H1 (cell line): ENCODE measurements around the gene CIB4. TPM values are rescaled to one million over a fixed set of nuclear protein-coding genes. Genes with fewer than 3 reads are reported as not detected.

Source experiments
- CTCF ChIA-PET: fragments of 300-600 bp; sonication (Branson Sonifier 250); formaldehyde crosslinking; loops from one replicate; lab custom pipeline; 2021; ENCODE audit not compliant: partially characterized antibody; lab: Charles Lee
- POLR2A ChIA-PET: fragments of 300-600 bp; sonication (Branson Sonifier 250); formaldehyde crosslinking; loops from one replicate; lab custom pipeline; 2021; ENCODE audit warnings: inconsistent platforms; ENCODE audit not compliant: partially characterized antibody; lab: Charles Lee
- DNase-seq, 2 experiments: peaks; one replicate each; pipeline versions ENCODE4 v3.0.0 to v3.0.0-alpha.2; 2010 to 2022; ENCODE audit warnings: low spot score in 2 of 2, low read depth in 1 of 2, mixed read lengths in 1 of 2
- FAIRE-seq: peaks from 2 replicates; lab custom pipeline; 2011; peaks lifted over from hg19 to GRCh38; lab: Jason Lieb, UNC
- H2AFZ ChIP-seq: 2 replicates; pipeline ENCODE4 v1.8.1; 2012; ENCODE audit warnings: low read length, inconsistent platforms
- H2AK5ac ChIP-seq: 2 replicates; pipeline ENCODE4 v1.6.1; 2013; ENCODE audit warnings: low read depth, low read length
- H2BK120ac ChIP-seq: replicated peaks from 2 replicates; pipeline ENCODE3; 2013; ENCODE audit warnings: low read depth, low read length, inconsistent platforms
- H2BK12ac ChIP-seq: 2 replicates; pipeline ENCODE4 v1.6.1; 2013; ENCODE audit warnings: low read depth, low read length
- H2BK15ac ChIP-seq: 2 replicates; pipeline ENCODE4 v1.6.1; 2013; ENCODE audit warnings: low read length
- H2BK20ac ChIP-seq: 2 replicates; pipeline ENCODE4 v1.6.1; 2013; ENCODE audit warnings: low read length
- H2BK5ac ChIP-seq: 2 replicates; pipeline ENCODE4 v1.6.1; 2013; ENCODE audit warnings: low read depth, low read length
- H3K14ac ChIP-seq: 2 replicates; pipeline ENCODE4 v1.6.1; 2013; ENCODE audit warnings: inconsistent platforms; ENCODE audit not compliant: insufficient read length
- H3K18ac ChIP-seq: 2 replicates; pipeline ENCODE4 v1.6.1; 2013; ENCODE audit warnings: low read length; ENCODE audit errors: extremely low read depth
- H3K23ac ChIP-seq: 2 replicates; pipeline ENCODE4 v1.6.1; 2013; ENCODE audit warnings: inconsistent platforms; ENCODE audit not compliant: insufficient read length
- H3K23me2 ChIP-seq: 2 replicates; pipeline ENCODE4 v1.6.1; 2013; ENCODE audit warnings: low read depth, low read length
- H3K27ac ChIP-seq: 2 replicates; pipeline ENCODE4 v1.6.1; 2011; ENCODE audit warnings: low read depth, low read length, inconsistent platforms
- H3K27me3 ChIP-seq, 4 experiments: replicated peaks in 1 of 4; 1 replicate in 1 of 4; 2 replicates in 3 of 4; pipeline versions ENCODE4 v1.6.1 to v1.8.1; 2011 to 2013; ENCODE audit warnings: low read length in 3 of 4, mild to moderate bottlenecking in 3 of 4, inconsistent platforms in 2 of 4, mixed read lengths in 2 of 4, moderate library complexity in 1 of 4; ENCODE audit not compliant: control insufficient read depth in 3 of 4, insufficient read depth in 3 of 4; ENCODE audit errors: extremely low read depth in 1 of 4
- H3K36me3 ChIP-seq, 4 experiments: 2 replicates each; pipeline versions ENCODE4 v1.6.1 to v1.8.1; 2011 to 2013; ENCODE audit warnings: mild to moderate bottlenecking in 4 of 4, low read length in 3 of 4, moderate library complexity in 2 of 4, control low read depth in 1 of 4, inconsistent platforms in 1 of 4; ENCODE audit not compliant: insufficient read depth in 4 of 4, control insufficient read depth in 2 of 4
- H3K4ac ChIP-seq: replicated peaks from 2 replicates; pipeline ENCODE3; 2013; ENCODE audit warnings: low read length, low read depth, mixed read lengths, inconsistent platforms; ENCODE audit not compliant: insufficient read length
- H3K4me1 ChIP-seq, 4 experiments: replicated peaks in 1 of 4; 1 replicate in 1 of 4; 2 replicates in 3 of 4; pipeline versions ENCODE4 v1.6.1 to v1.8.1; 2011 to 2013; ENCODE audit warnings: low read length in 3 of 4, inconsistent platforms in 2 of 4, mixed read lengths in 1 of 4; ENCODE audit not compliant: insufficient read depth in 4 of 4, control insufficient read depth in 3 of 4
- H3K4me2 ChIP-seq, 2 experiments: 2 replicates each; pipeline versions ENCODE4 v1.6.1 to v1.8.1; 2011 to 2013; ENCODE audit warnings: low read depth in 2 of 2, low read length in 2 of 2, control low read depth in 1 of 2, inconsistent platforms in 1 of 2, mild to moderate bottlenecking in 1 of 2; ENCODE audit not compliant: insufficient read depth in 1 of 2
- H3K4me3 ChIP-seq, 4 experiments: fragments of 200-600, 300-600 bp in 1 of 4; sonication (generic), shearing (Covaris generic), sonication (Bioruptor Twin) in 1 of 4; 2 replicates each; pipeline versions ENCODE4 v1.5.1 to v1.8.1; 2011 to 2016; ENCODE audit warnings: low read length in 4 of 4, low read depth in 3 of 4, control low read depth in 2 of 4, inconsistent platforms in 2 of 4, mild to moderate bottlenecking in 2 of 4, mixed read lengths in 1 of 4, moderate library complexity in 1 of 4; ENCODE audit not compliant: insufficient read depth in 2 of 4; ENCODE audit errors: extremely low read depth in 1 of 4
- H3K56ac ChIP-seq: replicated peaks from 2 replicates; pipeline ENCODE3; 2013; ENCODE audit warnings: low read depth, mild to moderate bottlenecking, mixed read lengths, low read length, inconsistent platforms; ENCODE audit not compliant: insufficient read length
- H3K79me1 ChIP-seq: 2 replicates; pipeline ENCODE4 v1.6.1; 2013; ENCODE audit warnings: low read depth, low read length, control low read depth
- H3K79me2 ChIP-seq, 2 experiments: 2 replicates each; pipeline versions ENCODE4 v1.6.1 to v1.8.1; 2012 to 2013; ENCODE audit warnings: low read length in 2 of 2, mild to moderate bottlenecking in 2 of 2, inconsistent platforms in 1 of 2; ENCODE audit not compliant: insufficient read depth in 2 of 2, control insufficient read depth in 1 of 2
- H3K9ac ChIP-seq, 4 experiments: replicated peaks in 1 of 4; 1 replicate in 1 of 4; 2 replicates in 3 of 4; pipeline versions ENCODE4 v1.6.1 to v1.8.1; 2011 to 2013; ENCODE audit warnings: low read depth in 3 of 4, low read length in 3 of 4, control low read depth in 2 of 4, mild to moderate bottlenecking in 2 of 4, moderate library complexity in 2 of 4, inconsistent platforms in 1 of 4; ENCODE audit errors: extremely low read depth in 1 of 4
- H3K9me3 ChIP-seq, 2 experiments: 2 replicates each; pipeline versions ENCODE4 v1.6.1 to v1.8.1; 2012 to 2013; ENCODE audit warnings: mild to moderate bottlenecking in 2 of 2, moderate library complexity in 2 of 2, control low read depth in 1 of 2, inconsistent platforms in 1 of 2, low read depth in 1 of 2, low read length in 1 of 2, mixed read lengths in 1 of 2; ENCODE audit not compliant: insufficient read depth in 2 of 2
- H4K20me1 ChIP-seq, 2 experiments: replicated peaks in 1 of 2; 2 replicates each; pipeline versions ENCODE3 to v1.8.1; 2011 to 2013; ENCODE audit warnings: inconsistent platforms in 2 of 2, low read length in 2 of 2, mild to moderate bottlenecking in 1 of 2; ENCODE audit not compliant: insufficient read depth in 2 of 2, control insufficient read depth in 1 of 2
- H4K5ac ChIP-seq: 2 replicates; pipeline ENCODE4 v1.6.1; 2013; ENCODE audit warnings: low read length, low read depth, mixed read lengths, inconsistent platforms; ENCODE audit not compliant: insufficient read length
- H4K8ac ChIP-seq: 2 replicates; pipeline ENCODE4 v1.8.0; 2013; ENCODE audit warnings: mild to moderate bottlenecking, moderate library complexity, low read length, inconsistent platforms; ENCODE audit not compliant: insufficient read depth; ENCODE audit errors: extremely low read depth
- H4K91ac ChIP-seq: replicated peaks from 2 replicates; pipeline ENCODE3; 2013; ENCODE audit warnings: low read length, mixed read lengths, inconsistent platforms; ENCODE audit not compliant: insufficient read length
- ASH2L ChIP-seq: fragments of 200-600, 300-600 bp; sonication (generic); IDR thresholded peaks from one replicate; pipeline ENCODE4 v1.7.1; 2017; ENCODE audit warnings: low read length
- BCL11A ChIP-seq, 2 experiments: IDR thresholded peaks; one replicate each; pipeline ENCODE4 v1.6.1; 2011; ENCODE audit warnings: low read depth in 2 of 2, low read length in 2 of 2, mild to moderate bottlenecking in 2 of 2
- GTF2F1 ChIP-seq: IDR thresholded peaks from 2 replicates; pipeline ENCODE4 v1.6.1; 2012; ENCODE audit warnings: low read depth, low read length, improper control_type of control experiment, borderline replicate concordance
- HDAC6 ChIP-seq: IDR thresholded peaks from one replicate; pipeline ENCODE4 v1.7.1; 2012; ENCODE audit warnings: low read depth, mild to moderate bottlenecking, inconsistent platforms, low read length, moderate library complexity
- MAFK ChIP-seq: IDR thresholded peaks from 2 replicates; pipeline ENCODE4 v1.6.1; 2012; ENCODE audit warnings: low read depth, mild to moderate bottlenecking, improper control_type of control experiment, low read length
- NRF1 ChIP-seq: IDR thresholded peaks from 2 replicates; pipeline ENCODE4 v1.6.1; 2011; ENCODE audit warnings: mild to moderate bottlenecking, low read depth, low read length, improper control_type of control experiment
- SRF ChIP-seq: IDR thresholded peaks from 2 replicates; pipeline ENCODE4 v1.6.1; 2011; ENCODE audit warnings: mild to moderate bottlenecking, low read depth, low read length, moderate library complexity
- SUZ12 ChIP-seq: fragments of 200-600 bp; sonication (generic); IDR thresholded peaks from 2 replicates; pipeline ENCODE4 v1.6.1; 2012; ENCODE audit warnings: mild to moderate bottlenecking, inconsistent platforms, low read length, moderate library complexity, mixed read lengths
- TAF7 ChIP-seq: optimal IDR thresholded peaks from 2 replicates; pipeline ENCODE3; 2011; ENCODE audit warnings: low read depth, mild to moderate bottlenecking, inconsistent platforms, low read length, moderate library complexity, borderline replicate concordance
- WGBS, 2 experiments: shearing (Covaris generic) in 1 of 2; methylation state at CpG; one replicate each; pipeline versions ENCODE4 v1.1.6 to v1.1.7; 2013 to 2015; ENCODE audit warnings: low lambda C conversion rate in 2 of 2, mixed read lengths in 2 of 2, inconsistent platforms in 1 of 2, low coverage in 1 of 2, missing lambda C conversion rate in 1 of 2; ENCODE audit not compliant: insufficient replicate concordance in 2 of 2, insufficient coverage in 1 of 2, insufficient read length in 1 of 2; ENCODE audit errors: extremely low coverage in 1 of 2, missing lambda C conversion rate in 1 of 2; 5-methylcytosine and 5-hydroxymethylcytosine counted together
- polyA plus RNA-seq, 7 experiments: library from polyadenylated mRNA; depleted of rRNA in 3 of 7; stranded (reverse) in 5 of 7; unstranded in 2 of 7; fragments of >200 nt in 5 of 7; fragments of 200-250 nt in 2 of 7; gene quantifications; 1 replicate in 5 of 7; 2 replicates in 1 of 7; 4 replicates in 1 of 7; pipeline versions ENCODE4 v1.2.1 to v1.2.3, GENCODE V29; 2011 to 2013; ENCODE audit warnings: missing spikeins in 2 of 7, mixed read lengths in 2 of 7
- total RNA-seq: library from RNA; stranded (reverse); fragmentation: NEBNext Ultra II Directional; extraction: Animal tissue kit (Norgen Biotek cat#: 25700); gene quantifications from 2 replicates; pipeline ENCODE4 v1.2.1, GENCODE V29; 2021
- TF ChIP-seq, protein P1 (sequence below), 3 experiments: IDR thresholded peaks; 1 replicate in 2 of 3; 2 replicates in 1 of 3; pipeline versions ENCODE4 v1.5.1 to v1.6.1; 2011; ENCODE audit warnings: low read length in 3 of 3, mild to moderate bottlenecking in 3 of 3, inconsistent platforms in 2 of 3, low read depth in 1 of 3, moderate library complexity in 1 of 3; ENCODE audit not compliant: insufficient read depth in 1 of 3; ENCODE audit errors: control extremely low read depth in 1 of 3
- TF ChIP-seq, protein P2 (sequence below): IDR thresholded peaks from 2 replicates; pipeline ENCODE4 v1.6.1; 2011; ENCODE audit warnings: low read length, improper control_type of control experiment

CIB4 gene
- total and polyA plus RNA-seq, 2 of the 8 experiments (the other 6 are each of a cell fraction or from before 2014, with no cell fraction given) = not detected

DNA sequence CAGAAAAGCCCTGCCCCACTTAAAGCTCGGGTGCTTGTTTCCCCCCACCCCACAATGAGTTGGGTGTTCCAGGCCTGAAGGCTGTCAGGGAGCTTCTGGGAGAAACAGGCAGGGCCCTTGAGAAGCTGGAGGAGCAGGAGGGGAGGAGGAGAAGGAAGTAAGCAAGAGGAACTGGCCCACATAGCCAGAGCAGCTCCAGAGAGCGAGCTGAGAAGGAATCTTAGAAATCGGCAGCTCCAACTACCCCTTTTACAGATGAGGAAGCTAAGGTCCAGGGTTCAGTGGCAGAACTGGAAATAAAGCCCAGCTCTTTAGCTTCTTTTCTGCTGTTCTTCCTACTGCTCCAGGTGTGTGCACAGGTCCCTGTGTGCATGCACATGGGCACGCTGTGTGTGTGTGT lies 38.7 kb upstream of the CIB4 start:
- H4K8ac ChIP-seq = no peak overlapping the region; the same call in 1 of the 2 replicates
- H2AK5ac ChIP-seq = no peak overlapping the region
- no peak overlapping the region for H2BK15ac ChIP-seq
- WGBS, 2 experiments = 86% methylated on average over 4 of the region's 4 CpGs; no CpG with 5 or more reads in 1 of the 2 experiments
- no peaks in the 10 kb centered on the region for H3K23me2 ChIP-seq
- H3K14ac ChIP-seq = no peak overlapping the region
- no peaks in the 10 kb centered on the region for H4K20me1 ChIP-seq
- no peak overlapping the region for H3K27ac ChIP-seq
- H4K5ac ChIP-seq = no peak overlapping the region
- H3K4me2 ChIP-seq = no peak overlapping the region
- POLR2A ChIA-PET = no interaction called here
- DNase-seq (no peak), FAIRE-seq (no peak)
- TF ChIP-seq ASH2L (no peak), MAFK (no peak), NRF1 (no peak), SUZ12 (no peak), HDAC6 (no peak), BCL11A (IDR thresholded peaks at IDR 0.05; ENCODE audit: low read depth in 2 of 2, low read length in 2 of 2) (no peak), TAF7 (no peak), SRF (no peak), GTF2F1 (no peak)
- TF ChIP-seq, protein P1, sequence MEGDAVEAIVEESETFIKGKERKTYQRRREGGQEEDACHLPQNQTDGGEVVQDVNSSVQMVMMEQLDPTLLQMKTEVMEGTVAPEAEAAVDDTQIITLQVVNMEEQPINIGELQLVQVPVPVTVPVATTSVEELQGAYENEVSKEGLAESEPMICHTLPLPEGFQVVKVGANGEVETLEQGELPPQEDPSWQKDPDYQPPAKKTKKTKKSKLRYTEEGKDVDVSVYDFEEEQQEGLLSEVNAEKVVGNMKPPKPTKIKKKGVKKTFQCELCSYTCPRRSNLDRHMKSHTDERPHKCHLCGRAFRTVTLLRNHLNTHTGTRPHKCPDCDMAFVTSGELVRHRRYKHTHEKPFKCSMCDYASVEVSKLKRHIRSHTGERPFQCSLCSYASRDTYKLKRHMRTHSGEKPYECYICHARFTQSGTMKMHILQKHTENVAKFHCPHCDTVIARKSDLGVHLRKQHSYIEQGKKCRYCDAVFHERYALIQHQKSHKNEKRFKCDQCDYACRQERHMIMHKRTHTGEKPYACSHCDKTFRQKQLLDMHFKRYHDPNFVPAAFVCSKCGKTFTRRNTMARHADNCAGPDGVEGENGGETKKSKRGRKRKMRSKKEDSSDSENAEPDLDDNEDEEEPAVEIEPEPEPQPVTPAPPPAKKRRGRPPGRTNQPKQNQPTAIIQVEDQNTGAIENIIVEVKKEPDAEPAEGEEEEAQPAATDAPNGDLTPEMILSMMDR (IDR thresholded peaks at IDR 0.05; ENCODE audit: control extremely low read depth in 1 of 3, insufficient read depth in 1 of 3, low read depth in 1 of 3, low read length in 3 of 3) = no peak
- TF ChIP-seq, protein P2, sequence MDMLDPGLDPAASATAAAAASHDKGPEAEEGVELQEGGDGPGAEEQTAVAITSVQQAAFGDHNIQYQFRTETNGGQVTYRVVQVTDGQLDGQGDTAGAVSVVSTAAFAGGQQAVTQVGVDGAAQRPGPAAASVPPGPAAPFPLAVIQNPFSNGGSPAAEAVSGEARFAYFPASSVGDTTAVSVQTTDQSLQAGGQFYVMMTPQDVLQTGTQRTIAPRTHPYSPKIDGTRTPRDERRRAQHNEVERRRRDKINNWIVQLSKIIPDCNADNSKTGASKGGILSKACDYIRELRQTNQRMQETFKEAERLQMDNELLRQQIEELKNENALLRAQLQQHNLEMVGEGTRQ = no peak
- H2BK20ac ChIP-seq = no peak overlapping the region
- H3K23ac ChIP-seq = no peak overlapping the region
- H3K79me1 ChIP-seq = no peaks in the 10 kb centered on the region
- H3K36me3 ChIP-seq = no peaks in the 10 kb centered on the region
- no peaks in the 10 kb centered on the region for H3K4me1 ChIP-seq
- no peak overlapping the region for H3K4ac ChIP-seq
- H3K18ac ChIP-seq = no peak overlapping the region
- no peak overlapping the region for H2BK5ac ChIP-seq
- H2BK120ac ChIP-seq = no peak overlapping the region
- no peaks in the 10 kb centered on the region; a peak in 1 of 4 replicates for H3K9me3 ChIP-seq
- no peak overlapping the region for H3K9ac ChIP-seq
- H3K79me2 ChIP-seq = no peaks in the 10 kb centered on the region
- H3K27me3 ChIP-seq = no peaks in the 10 kb centered on the region; a peak in 2 of 7 replicates
- H3K56ac ChIP-seq = no peak overlapping the region
- H3K4me3 ChIP-seq = no peak overlapping the region
- no peak overlapping the region for H4K91ac ChIP-seq
- no peak overlapping the region for H2AFZ ChIP-seq
- CTCF ChIA-PET = interaction anchor here (0.6 to 1.9 kb wide), 8 partner anchors 9 to 1913 kb away, joined by 3 to 11 read pairs (median 3); no protein-coding TSS in a partner anchor
- H2BK12ac ChIP-seq = no peak overlapping the region
